Measurements from ENCODE around the gene PTK6. TPM values are rescaled to one million over a fixed set of nuclear protein-coding genes. Genes with fewer than 3 reads are reported as not detected.

Gene PTK6
- total and polyA plus RNA-seq, 2 of the 13 experiments (the other 11 are each of a cell fraction or from before 2014, with no cell fraction given) = 0.08 TPM; not detected in 1

DNA sequence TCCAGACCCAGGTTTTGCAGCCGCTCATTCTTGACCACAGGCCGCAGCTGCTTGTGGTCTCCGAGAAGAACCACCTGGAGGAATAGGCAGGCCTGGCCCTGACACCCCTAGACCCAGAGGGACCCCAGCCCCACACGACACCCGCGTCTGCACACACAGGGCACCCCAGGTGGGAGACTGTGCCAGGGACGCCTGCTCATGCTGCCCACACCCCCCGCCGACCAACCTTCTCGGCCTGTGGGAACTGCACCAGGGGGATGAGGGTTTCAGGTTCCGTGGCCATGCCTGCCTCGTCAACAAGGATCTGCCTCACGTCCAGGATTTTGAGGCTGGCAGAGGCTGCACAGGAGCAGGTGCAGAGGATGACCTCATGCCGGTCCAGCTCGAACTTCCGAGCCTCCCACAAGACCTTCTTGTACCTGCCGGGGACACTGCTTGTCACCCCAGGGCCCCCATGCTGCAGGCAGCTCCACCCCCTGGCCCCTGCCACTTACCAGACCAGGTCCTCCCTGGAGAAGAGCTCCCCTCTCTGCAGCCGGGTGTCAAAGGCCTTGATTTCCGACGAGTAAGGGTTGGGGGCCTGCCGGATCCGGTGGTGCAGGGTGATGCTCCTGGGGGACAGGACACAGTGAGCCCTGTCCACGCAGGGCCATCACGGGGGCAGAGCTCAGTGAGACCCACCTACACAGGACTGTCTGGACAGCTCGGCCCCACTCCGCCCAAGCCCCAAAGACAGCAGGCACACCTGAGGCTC is 23.9 kb upstream of the PTK6 start:
- no peak overlapping the region for H2AFZ ChIP-seq (ENCODE audit: low read length)
- H3K9ac ChIP-seq (ENCODE audit: insufficient read depth, low read depth, low read length) = no peak overlapping the region
- POLR2A ChIA-PET = interaction anchor here (1.4 kb wide), 1 partner anchor 13 kb away, joined by 3 read pairs; the partner anchor contains the start of gene HELZ2
- no peaks in the 10 kb centered on the region; the same call in 1 of the 2 replicates for H4K20me1 ChIP-seq (ENCODE audit: insufficient read depth, low read length)
- in situ Hi-C loops (cut with HindIII; ENCODE audit: extremely low pct_ligation_motif_present, low pct_unique_long_range_greater_than_20kb) = no loop called here
- peaks cover 3 to 4% of the 10 kb centered on the region in 2 experiments; a peak in 2 of 5 replicates for H3K27me3 ChIP-seq (ENCODE audit: control insufficient read depth in 1 of 2, insufficient read depth in 2 of 2, low read length in 2 of 2)
- 95% methylated on average over 18 of the region's 26 CpGs for WGBS (ENCODE audit: low lambda C conversion rate)
- H3K27ac ChIP-seq (ENCODE audit: extremely low read length, insufficient read depth, low read length) = no peak overlapping the region
- H3K4me2 ChIP-seq (ENCODE audit: low read depth, low read length) = no peak overlapping the region
- DNase-seq (ENCODE audit: low spot score) = no peak
- no peaks in the 10 kb centered on the region; a peak in 1 of 5 replicates for H3K36me3 ChIP-seq (replicated peaks in 1 of 2; ENCODE audit: control insufficient read depth in 1 of 2, insufficient read depth in 2 of 2, low read length in 2 of 2)
- intact Hi-C loops (cut with micrococcal nuclease; ENCODE audit: unreplicated experiment) = no loop called here
- ATAC-seq = no peak
- H3K9me3 ChIP-seq (ENCODE audit: low read length) = no peaks in the 10 kb centered on the region
- H3K4me3 ChIP-seq (replicated peaks in 1 of 3; ENCODE audit: insufficient read depth in 1 of 3, low read depth in 2 of 3, low read length in 3 of 3) = no peak overlapping the region
- BruUV-seq (replicated peaks) = no TSS peak
- no peaks in the 10 kb centered on the region for H3K79me2 ChIP-seq (ENCODE audit: insufficient read depth, low read length)
- CTCF ChIA-PET (ENCODE audit: low intra/inter-chr PET ratio, low total read pairs) = no interaction called here
- TF ChIP-seq ZFP36L1 (CRISPR knock-in tag; IDR thresholded peaks at IDR 0.05) (no peak), ZFP1 (CRISPR knock-in tag; IDR thresholded peaks at IDR 0.05) (no peak), HES4 (CRISPR knock-in tag; IDR thresholded peaks at IDR 0.05; ENCODE audit: borderline replicate concordance) (no peak), POLR2AphosphoS5 (IDR thresholded peaks at IDR 0.05; ENCODE audit: low read depth, low read length) (no peak), HNRNPLL (IDR thresholded peaks at IDR 0.05; ENCODE audit: low read depth, low read length, poor library complexity, severe bottlenecking) (peak; percentile 22), ZNF724P (CRISPR knock-in tag; IDR thresholded peaks at IDR 0.05; ENCODE audit: borderline replicate concordance) (no peak), NCOA1 (CRISPR knock-in tag; IDR thresholded peaks at IDR 0.05) (no peak), ZFYVE20 (CRISPR knock-in tag; IDR thresholded peaks at IDR 0.05; ENCODE audit: borderline replicate concordance, low read depth) (no peak), MXI1 (IDR thresholded peaks at IDR 0.05; ENCODE audit: borderline replicate concordance, low read depth, low read length) (no peak), NFYB (CRISPR knock-in tag; IDR thresholded peaks at IDR 0.05) (no peak), SMC3 (IDR thresholded peaks at IDR 0.05; ENCODE audit: low read length) (no peak)
- TF ChIP-seq, protein P1, sequence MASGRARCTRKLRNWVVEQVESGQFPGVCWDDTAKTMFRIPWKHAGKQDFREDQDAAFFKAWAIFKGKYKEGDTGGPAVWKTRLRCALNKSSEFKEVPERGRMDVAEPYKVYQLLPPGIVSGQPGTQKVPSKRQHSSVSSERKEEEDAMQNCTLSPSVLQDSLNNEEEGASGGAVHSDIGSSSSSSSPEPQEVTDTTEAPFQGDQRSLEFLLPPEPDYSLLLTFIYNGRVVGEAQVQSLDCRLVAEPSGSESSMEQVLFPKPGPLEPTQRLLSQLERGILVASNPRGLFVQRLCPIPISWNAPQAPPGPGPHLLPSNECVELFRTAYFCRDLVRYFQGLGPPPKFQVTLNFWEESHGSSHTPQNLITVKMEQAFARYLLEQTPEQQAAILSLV (CRISPR knock-in tag; IDR thresholded peaks at IDR 0.05; ENCODE audit: borderline replicate concordance) = 0 out of 2 replicates have a peak, but pooled peaks have one; percentile 7
- FAIRE-seq = no peak
- H3K4me1 ChIP-seq (ENCODE audit: insufficient read depth, low read length) = peaks cover 21% of the 10 kb centered on the region

Measured in HepG2 (cell line).